Trophoblast cell (in vitro differentiated cells and primary cell): ENCODE results near the gene DNAJC6.

Experiments
- DNase-seq, 2 donors: peaks; one replicate each; pipeline ENCODE4 v3.0.0-alpha.2; 2016
- H2AFZ ChIP-seq: 2 replicates; pipeline ENCODE4 v1.6.1; 2013; ENCODE audit warnings: low read length, moderate library complexity, mild to moderate bottlenecking; ENCODE audit not compliant: insufficient read depth, poor library complexity
- H2AK5ac ChIP-seq: 2 replicates; pipeline ENCODE4 v1.6.1; 2013; ENCODE audit warnings: mild to moderate bottlenecking, low read length
- H2BK120ac ChIP-seq: 2 replicates; pipeline ENCODE4 v1.6.1; 2013; ENCODE audit warnings: low read length, mild to moderate bottlenecking, moderate library complexity; ENCODE audit not compliant: insufficient read depth, poor library complexity
- H2BK12ac ChIP-seq: 2 replicates; pipeline ENCODE4 v1.6.1; 2013; ENCODE audit warnings: mild to moderate bottlenecking, low read length, moderate library complexity
- H2BK5ac ChIP-seq: 2 replicates; pipeline ENCODE4 v1.6.1; 2013; ENCODE audit warnings: low read length, low read depth, moderate library complexity, mild to moderate bottlenecking; ENCODE audit not compliant: poor library complexity
- H3K14ac ChIP-seq: 2 replicates; pipeline ENCODE4 v1.6.1; 2013; ENCODE audit warnings: mild to moderate bottlenecking, low read length
- H3K18ac ChIP-seq: 2 replicates; pipeline ENCODE4 v1.6.1; 2013; ENCODE audit warnings: mild to moderate bottlenecking, low read length
- H3K23ac ChIP-seq: 2 replicates; pipeline ENCODE4 v1.6.1; 2013; ENCODE audit warnings: low read length
- H3K27ac ChIP-seq: 2 replicates; pipeline ENCODE4 v1.5.1; 2013; ENCODE audit warnings: low read depth, mild to moderate bottlenecking, inconsistent platforms, low read length, moderate library complexity
- H3K27me3 ChIP-seq: 2 replicates; pipeline ENCODE4 v1.6.1; 2013; ENCODE audit warnings: inconsistent platforms, mild to moderate bottlenecking, low read length, moderate library complexity; ENCODE audit not compliant: insufficient read depth
- H3K36me3 ChIP-seq, 2 experiments: 1 replicate in 1 of 2; 2 replicates in 1 of 2; pipeline ENCODE4 v1.6.1; 2013; ENCODE audit warnings: low read length in 2 of 2, mild to moderate bottlenecking in 2 of 2, moderate library complexity in 1 of 2; ENCODE audit not compliant: insufficient read depth in 2 of 2, control insufficient read depth in 1 of 2
- H3K4ac ChIP-seq: 2 replicates; pipeline ENCODE4 v1.6.1; 2013; ENCODE audit warnings: low read depth, mild to moderate bottlenecking, low read length, moderate library complexity
- H3K4me1 ChIP-seq, 2 experiments: 1 replicate in 1 of 2; 2 replicates in 1 of 2; pipeline ENCODE4 v1.6.1; 2013; ENCODE audit warnings: low read length in 2 of 2, mild to moderate bottlenecking in 2 of 2, moderate library complexity in 1 of 2; ENCODE audit not compliant: insufficient read depth in 2 of 2, control insufficient read depth in 1 of 2
- H3K4me2 ChIP-seq: 2 replicates; pipeline ENCODE4 v1.6.1; 2013; ENCODE audit warnings: inconsistent platforms, mild to moderate bottlenecking, low read length, moderate library complexity
- H3K4me3 ChIP-seq: 2 replicates; pipeline ENCODE4 v1.5.1; 2013; ENCODE audit warnings: mild to moderate bottlenecking, low read depth, low read length, inconsistent platforms
- H3K79me1 ChIP-seq: one replicate; pipeline ENCODE4 v1.6.1; 2013; ENCODE audit warnings: low read length
- H3K79me2 ChIP-seq: 2 replicates; pipeline ENCODE4 v1.6.1; 2013; ENCODE audit warnings: low read length, mild to moderate bottlenecking; ENCODE audit not compliant: control insufficient read depth, insufficient read depth, poor library complexity
- H3K9ac ChIP-seq: 2 replicates; pipeline ENCODE4 v1.6.1; 2013; ENCODE audit warnings: mild to moderate bottlenecking, low read length
- H3K9me3 ChIP-seq: 2 replicates; pipeline ENCODE4 v1.6.1; 2013; ENCODE audit warnings: low read depth, mild to moderate bottlenecking, control low read depth, inconsistent platforms, low read length; ENCODE audit not compliant: insufficient read depth
- H4K12ac ChIP-seq: 2 replicates; pipeline ENCODE4 v1.6.1; 2013; ENCODE audit warnings: low read depth, mild to moderate bottlenecking, low read length, moderate library complexity
- H4K8ac ChIP-seq: 2 replicates; pipeline ENCODE4 v1.6.1; 2013; ENCODE audit warnings: low read depth, mild to moderate bottlenecking, low read length, moderate library complexity
- H4K91ac ChIP-seq: one replicate; pipeline ENCODE4 v1.6.1; 2013; ENCODE audit warnings: low read depth, mild to moderate bottlenecking, low read length, moderate library complexity
- WGBS: extraction: QIAGEN DNeasy Blood & Tissue Kit; methylation state at CpG from one replicate; pipeline ENCODE4 v1.1.7; 2013; ENCODE audit warnings: missing lambda C conversion rate; ENCODE audit not compliant: insufficient read length, insufficient coverage; ENCODE audit errors: extremely low coverage; 5-methylcytosine and 5-hydroxymethylcytosine counted together

DNAJC6 gene

DNA sequence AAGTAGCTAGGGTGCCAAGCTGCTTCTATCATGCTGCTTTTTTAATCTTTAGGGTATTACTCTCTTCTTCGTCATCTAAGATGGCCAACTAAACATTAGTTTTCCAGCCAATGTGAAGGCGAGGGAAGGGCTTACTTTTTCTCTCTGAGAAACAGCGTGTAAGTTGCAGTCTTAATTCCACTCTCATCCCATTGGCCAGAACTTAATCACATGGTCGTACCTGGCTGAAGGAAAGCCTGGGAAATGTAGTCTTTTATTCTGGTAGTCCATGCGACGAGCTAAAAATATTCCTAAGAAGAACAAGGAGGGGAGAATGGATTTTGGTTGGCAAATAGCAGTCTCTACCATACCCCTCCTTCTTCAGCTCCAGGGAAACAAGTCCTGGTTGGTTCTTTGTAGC is 21.5 kb downstream of the DNAJC6 start:
- no peak overlapping the region for H2BK12ac ChIP-seq
- H3K79me1 ChIP-seq: no peaks in the 10 kb centered on the region
- H2AFZ ChIP-seq: no peak overlapping the region
- no peak overlapping the region for H4K8ac ChIP-seq
- H4K12ac ChIP-seq: no peak overlapping the region
- no peak overlapping the region for H3K4me3 ChIP-seq
- no peak overlapping the region for H3K4me2 ChIP-seq
- no peak for DNase-seq
- H2BK120ac ChIP-seq: no peak overlapping the region
- H2AK5ac ChIP-seq: no peak overlapping the region
- H4K91ac ChIP-seq: no peak overlapping the region
- H3K36me3 ChIP-seq: peaks cover 0 to 1% of the 10 kb centered on the region in 2 experiments
- no peak overlapping the region for H3K23ac ChIP-seq
- H3K9ac ChIP-seq: no peak overlapping the region
- H3K18ac ChIP-seq: no peak overlapping the region
- no peak overlapping the region for H2BK5ac ChIP-seq
- H3K27ac ChIP-seq: no peak overlapping the region
- H3K4me1 ChIP-seq: no peaks in the 10 kb centered on the region
- H3K9me3 ChIP-seq: no peaks in the 10 kb centered on the region
- no peaks in the 10 kb centered on the region for H3K79me2 ChIP-seq
- WGBS: no CpG with 5 or more reads among the region's 6 CpGs
- H3K4ac ChIP-seq: no peak overlapping the region
- no peak overlapping the region for H3K14ac ChIP-seq
- H3K27me3 ChIP-seq: no peaks in the 10 kb centered on the region

DNA sequence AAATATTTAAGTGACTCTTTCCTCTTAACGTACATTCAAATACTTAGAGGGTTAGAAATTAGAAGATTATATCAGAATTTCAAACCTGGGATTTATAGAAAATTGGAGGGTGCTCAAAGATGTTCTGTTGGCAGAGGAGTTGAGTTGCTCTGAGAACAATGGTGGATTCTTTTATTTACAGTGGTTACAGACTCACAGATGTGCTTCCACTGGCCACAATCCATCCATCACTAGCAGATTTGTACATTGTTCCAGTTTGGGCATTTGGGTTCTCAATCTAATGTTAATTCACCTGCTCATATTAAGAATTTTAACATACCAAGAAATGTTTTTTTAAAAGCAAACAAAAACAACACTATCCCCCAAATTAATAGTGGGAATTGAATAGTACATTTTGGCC is 23.5 kb downstream of the DNAJC6 start:
- H3K23ac ChIP-seq: no peak overlapping the region
- DNase-seq: no peak
- H3K79me1 ChIP-seq: no peaks in the 10 kb centered on the region
- no peaks in the 10 kb centered on the region for H3K9me3 ChIP-seq
- no peak overlapping the region for H3K27ac ChIP-seq
- H2AFZ ChIP-seq: no peak overlapping the region
- H2BK12ac ChIP-seq: no peak overlapping the region
- no peak overlapping the region for H3K4me2 ChIP-seq
- no peaks in the 10 kb centered on the region for H3K79me2 ChIP-seq
- WGBS: no CpG with 5 or more reads among the region's 1 CpG
- H3K36me3 ChIP-seq: peaks cover 0 to 1% of the 10 kb centered on the region in 2 experiments
- no peak overlapping the region for H3K9ac ChIP-seq
- no peak overlapping the region for H3K4ac ChIP-seq
- H3K27me3 ChIP-seq: no peaks in the 10 kb centered on the region
- no peak overlapping the region for H3K4me3 ChIP-seq
- H2BK120ac ChIP-seq: no peak overlapping the region
- H2BK5ac ChIP-seq: no peak overlapping the region
- no peak overlapping the region for H4K12ac ChIP-seq
- H3K14ac ChIP-seq: no peak overlapping the region
- no peak overlapping the region for H4K8ac ChIP-seq
- no peak overlapping the region for H2AK5ac ChIP-seq
- H4K91ac ChIP-seq: no peak overlapping the region
- no peak overlapping the region for H3K18ac ChIP-seq
- no peaks in the 10 kb centered on the region for H3K4me1 ChIP-seq

DNA sequence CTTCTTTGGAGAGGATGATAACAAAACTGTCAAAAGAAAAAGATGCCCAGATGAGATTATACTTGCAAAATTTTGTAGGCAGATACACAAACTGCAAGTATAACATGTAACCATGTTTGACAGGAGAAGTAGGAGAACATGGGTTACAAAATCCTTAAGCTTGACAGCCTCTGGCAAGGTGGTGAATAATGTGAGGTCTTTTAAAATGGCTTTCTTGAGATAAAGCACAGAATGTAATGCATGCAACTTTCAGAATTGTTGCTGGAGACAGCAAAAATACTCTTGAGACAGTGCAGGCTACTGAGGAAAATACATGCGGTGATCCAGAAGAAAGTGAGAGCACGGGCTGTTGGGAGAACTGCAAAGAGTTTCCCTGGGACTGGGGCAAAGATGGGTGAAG is 24.7 kb downstream of the DNAJC6 start:
- Histone ChIP-seq H4K91ac (no peak overlapping the region), H4K12ac (no peak overlapping the region), H3K27ac (no peak overlapping the region), H3K9me3 (no peaks in the 10 kb centered on the region), H2BK12ac (no peak overlapping the region), H2AFZ (no peak overlapping the region), H3K4me3 (no peak overlapping the region), H3K18ac (no peak overlapping the region), H3K79me1 (no peaks in the 10 kb centered on the region), H3K23ac (no peak overlapping the region), H3K27me3 (no peaks in the 10 kb centered on the region), H3K4me2 (no peak overlapping the region), H3K9ac (no peak overlapping the region), H3K14ac (no peak overlapping the region), H3K36me3 (peaks cover 0 to 1% of the 10 kb centered on the region in 2 experiments), H3K79me2 (no peaks in the 10 kb centered on the region), H2BK5ac (no peak overlapping the region), H2BK120ac (no peak overlapping the region), H2AK5ac (no peak overlapping the region), H3K4me1 (no peaks in the 10 kb centered on the region), H3K4ac (no peak overlapping the region), H4K8ac (no peak overlapping the region)
- DNase-seq: peak in 1 of 2 donors; percentile 63
- WGBS: no CpG with 5 or more reads among the region's 2 CpGs

DNA sequence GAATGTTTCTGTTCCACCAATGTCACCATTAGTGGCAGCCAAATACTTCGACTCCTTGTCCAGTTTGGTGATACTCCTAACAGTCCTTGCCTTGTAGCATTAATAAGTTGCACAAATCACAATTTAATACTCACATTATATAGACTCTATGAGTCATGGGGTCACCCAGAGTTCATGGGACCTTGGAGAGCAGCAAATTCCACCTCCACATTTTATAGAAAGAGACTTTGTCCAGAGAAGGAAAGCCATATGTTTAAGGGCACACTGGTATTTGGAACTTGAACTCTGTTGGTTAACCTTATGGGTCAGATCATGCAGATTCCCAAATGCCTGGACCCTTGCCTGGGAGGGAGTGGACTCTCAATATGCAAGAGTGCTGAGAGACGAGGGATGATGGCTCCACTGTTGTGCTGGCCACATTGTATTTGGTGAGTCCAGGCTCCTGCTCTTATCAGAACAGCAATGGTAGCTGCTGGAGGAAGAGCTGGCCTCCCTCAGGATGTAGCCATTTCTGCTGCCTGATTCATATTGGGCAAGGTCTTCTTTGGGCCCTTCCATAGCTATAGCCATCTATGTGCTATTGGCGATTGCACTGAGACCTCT is 30.6 kb downstream of the DNAJC6 start:
- no CpG with 5 or more reads among the region's 3 CpGs for WGBS
- H3K27ac ChIP-seq: no peak overlapping the region
- H3K9ac ChIP-seq: no peak overlapping the region

More for the DNA sequence above, 30.6 kb downstream of the DNAJC6 start:
- Histone ChIP-seq H4K91ac (no peak overlapping the region), H3K36me3 (peaks cover 0 to 1% of the 10 kb centered on the region in 2 experiments), H3K79me2 (no peaks in the 10 kb centered on the region), H3K79me1 (no peaks in the 10 kb centered on the region), H4K8ac (no peak overlapping the region), H3K23ac (no peak overlapping the region), H2AK5ac (no peak overlapping the region), H3K4ac (no peak overlapping the region), H3K27me3 (no peaks in the 10 kb centered on the region), H2BK12ac (no peak overlapping the region), H3K18ac (no peak overlapping the region), H2AFZ (no peak overlapping the region), H3K4me1 (no peaks in the 10 kb centered on the region), H3K9me3 (no peaks in the 10 kb centered on the region), H2BK120ac (no peak overlapping the region), H4K12ac (no peak overlapping the region), H2BK5ac (no peak overlapping the region), H3K4me3 (no peak overlapping the region), H3K4me2 (no peak overlapping the region), H3K14ac (no peak overlapping the region)
- no peak for DNase-seq
